NCI-H1048 (cell line): ENCODE results near the gene TLE2.
"Not testable (repeated sequence)": the region's sequence is repeated elsewhere in the genome, so short reads cannot be mapped to it uniquely, and the experiment has no call there.

Experiments used
- DNase-seq: peaks from one replicate; lab custom pipeline; 2025; lab: John Stamatoyannopoulos, UW

TLE2 gene

GRCh38 chr19:3055741-3056416 is 26.8 kb upstream of the TLE2 start:
- peak; percentile 77 for DNase-seq

- DNase-seq, result no peak
These were observed 26.1 kb upstream of the TLE2 start for GRCh38 chr19:3054972-3055740.

GRCh38 chr19:3054265-3054971 is 25.3 kb upstream of the TLE2 start:
- DNase-seq, result no peak

GRCh38 chr19:3053780-3054179 is 24.7 kb upstream of the TLE2 start:
- DNase-seq, result no peak

- DNase-seq, result no peak
These were observed 24.1 kb upstream of the TLE2 start for GRCh38 chr19:3053218-3053621.

- DNase-seq, result not testable (repeated sequence)
These were observed 20.9 kb upstream of the TLE2 start for GRCh38 chr19:3050016-3050415.

DNA sequence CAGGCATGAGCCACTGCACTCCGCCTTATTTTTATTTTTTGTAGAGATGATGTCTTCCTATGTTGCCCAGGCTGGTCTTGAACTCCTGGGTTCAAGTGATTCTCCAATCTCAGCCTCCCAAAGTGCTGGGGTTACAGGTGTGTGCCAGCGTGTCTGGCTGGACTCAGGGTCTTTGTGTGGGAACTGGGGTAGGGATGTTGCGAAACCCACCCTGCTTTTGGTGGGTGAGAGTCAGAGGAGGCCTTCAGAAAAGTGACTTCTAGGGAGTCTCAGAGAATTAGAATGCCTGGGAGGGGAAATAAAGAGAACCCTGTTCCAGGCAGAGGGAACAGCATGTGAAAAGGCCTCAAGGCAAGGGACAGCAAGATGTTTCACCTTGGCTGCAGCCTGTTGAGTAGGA is 20.0 kb upstream of the TLE2 start:
- DNase-seq, result no peak

- DNase-seq, result no peak
These were observed 19.1 kb upstream of the TLE2 start for GRCh38 chr19:3048190-3048533.

DNA sequence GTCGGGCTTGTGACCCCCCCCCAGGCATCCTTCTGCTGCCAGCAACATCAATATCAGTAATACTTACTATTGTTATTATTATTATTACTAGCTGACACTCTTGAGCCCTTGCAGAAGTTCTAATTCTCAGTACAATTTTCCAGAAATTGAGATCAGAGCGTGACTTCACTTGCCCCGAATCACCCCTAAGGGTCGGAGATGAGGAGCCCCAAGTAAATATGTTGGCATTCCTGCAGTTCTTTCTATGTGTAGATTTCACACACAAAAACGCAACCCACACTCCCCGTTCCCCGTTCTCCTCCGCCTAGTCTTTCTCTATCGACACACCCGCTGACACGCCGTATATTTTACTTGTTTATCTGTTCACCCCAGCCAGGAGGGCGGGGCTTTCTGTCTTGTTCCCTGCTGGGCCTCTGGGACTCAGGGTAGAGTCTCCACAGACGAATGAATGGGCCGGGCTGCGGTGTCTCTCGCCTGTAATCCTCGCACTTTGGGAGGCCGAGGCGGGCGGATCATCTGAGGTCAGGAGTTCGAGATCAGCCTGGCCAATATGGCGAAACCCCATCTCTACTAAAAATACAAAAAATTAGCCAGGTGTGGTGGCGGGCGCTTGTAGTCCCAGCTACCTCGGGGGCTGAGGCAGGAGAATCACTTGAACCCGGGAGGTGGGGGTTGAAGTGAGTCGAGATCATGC is 18.6 kb upstream of the TLE2 start:
- peak; percentile 56 for DNase-seq

GRCh38 chr19:3046698-3047495 is 17.8 kb upstream of the TLE2 start:
- DNase-seq, result no peak

GRCh38 chr19:3045885-3046697 is 17.0 kb upstream of the TLE2 start:
- no peak for DNase-seq

GRCh38 chr19:3045191-3045590 is 16.1 kb upstream of the TLE2 start:
- DNase-seq, result no peak

GRCh38 chr19:3042621-3043267 is 13.7 kb upstream of the TLE2 start:
- no peak for DNase-seq

DNA sequence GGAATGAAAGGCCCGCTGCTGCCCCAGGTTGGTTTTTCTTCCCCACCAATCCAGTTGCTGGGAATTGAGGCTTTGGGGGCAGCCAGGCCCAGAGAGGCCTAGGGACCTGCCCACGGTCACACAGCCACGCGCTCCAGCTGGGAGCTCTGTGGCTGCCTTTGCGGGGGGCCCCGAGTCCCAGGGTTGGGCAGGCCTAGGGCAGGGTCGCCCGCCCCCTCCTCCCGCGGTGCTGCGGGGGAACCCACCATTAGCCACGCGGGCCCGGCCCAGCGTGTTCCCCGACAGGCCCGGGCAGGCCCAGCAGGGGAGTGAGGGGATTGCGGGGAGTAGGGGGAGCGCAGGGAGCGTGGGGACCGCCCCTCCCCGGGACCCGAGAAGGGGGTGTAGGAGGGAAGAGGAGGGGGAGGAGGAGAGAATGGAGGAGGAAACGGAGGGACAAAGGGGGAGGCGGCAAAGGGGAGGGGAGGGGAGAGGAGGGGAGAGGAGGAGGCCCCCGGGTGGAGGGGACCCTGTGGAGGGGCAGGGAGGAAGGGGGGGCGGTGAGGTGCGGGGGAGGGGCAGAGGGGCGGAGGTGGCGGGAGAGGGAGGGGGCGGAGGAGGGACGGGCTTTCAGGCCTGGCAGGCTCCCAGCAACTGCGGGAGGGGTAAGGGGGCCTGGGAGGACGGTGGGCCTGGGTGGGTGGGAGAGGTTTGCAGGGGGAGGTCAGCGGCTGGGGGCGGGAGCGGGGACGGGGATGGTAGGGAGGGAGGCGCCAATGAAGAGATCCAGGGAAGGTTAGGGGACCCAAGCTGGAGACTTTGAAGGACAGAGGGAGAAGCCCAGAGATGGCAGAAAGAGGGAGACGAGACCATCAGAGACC is 12.9 kb upstream of the TLE2 start:
- DNase-seq, result no peak

DNA sequence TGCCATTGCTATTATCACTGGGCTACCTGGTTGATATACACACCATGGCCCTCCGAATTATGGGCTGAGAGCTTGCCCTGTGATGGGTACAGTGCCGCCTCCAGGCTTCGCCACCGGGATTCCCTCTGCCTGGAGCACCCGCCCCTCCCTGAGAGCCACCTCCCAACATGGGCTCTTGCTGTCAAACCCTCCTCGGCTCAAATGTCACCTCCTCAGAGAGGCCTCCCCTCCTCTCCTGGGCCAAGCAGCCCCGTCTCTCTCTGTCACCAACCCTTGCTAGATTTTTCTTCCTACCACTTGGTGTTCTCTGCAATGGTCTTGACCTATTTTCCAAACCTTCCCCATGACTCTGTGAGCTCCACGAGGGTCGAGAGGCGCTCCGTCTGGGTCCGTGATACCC is 12.2 kb upstream of the TLE2 start:
- DNase-seq, result no peak

DNA sequence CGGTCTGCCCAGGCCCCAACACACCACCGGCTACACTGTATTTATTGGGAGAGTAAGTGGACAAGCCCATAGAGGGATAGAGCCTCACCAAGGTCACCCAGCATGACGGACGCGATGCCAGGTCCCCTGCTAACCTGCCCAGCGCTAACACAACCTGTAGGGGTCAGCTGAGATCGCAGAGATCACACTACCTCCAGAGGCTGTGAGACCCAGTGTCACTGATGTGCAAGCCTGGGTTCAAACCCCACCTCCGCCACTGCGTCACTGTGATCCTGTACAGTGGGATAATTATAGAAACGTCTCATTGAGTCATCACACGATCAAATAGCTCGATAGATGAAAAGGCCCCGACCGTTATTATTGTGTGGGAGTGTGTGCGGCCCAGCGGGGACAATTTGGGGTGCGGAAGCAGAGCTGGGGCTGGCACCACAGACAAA is 10.6 kb upstream of the TLE2 start:
- no peak for DNase-seq

DNA sequence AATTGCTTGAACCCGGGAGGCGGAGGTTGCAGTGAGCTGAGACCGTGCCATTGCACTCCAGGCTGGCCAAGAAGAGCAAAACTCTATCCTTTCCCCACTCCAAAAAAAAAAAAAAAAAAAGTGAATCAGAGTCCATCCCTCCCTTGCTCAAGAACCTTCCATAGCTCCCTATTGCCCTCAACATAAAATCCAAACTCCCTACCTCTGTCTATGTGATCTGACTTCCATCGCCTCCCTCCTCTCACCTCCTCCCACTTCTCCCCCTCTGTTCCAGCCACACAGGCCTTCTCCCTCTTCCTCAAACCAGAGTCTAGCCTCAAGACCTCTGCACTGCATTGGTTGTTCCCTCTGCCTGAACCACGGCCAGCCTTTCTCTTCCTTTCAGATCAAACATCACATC is 10.0 kb upstream of the TLE2 start:
- no peak for DNase-seq

DNA sequence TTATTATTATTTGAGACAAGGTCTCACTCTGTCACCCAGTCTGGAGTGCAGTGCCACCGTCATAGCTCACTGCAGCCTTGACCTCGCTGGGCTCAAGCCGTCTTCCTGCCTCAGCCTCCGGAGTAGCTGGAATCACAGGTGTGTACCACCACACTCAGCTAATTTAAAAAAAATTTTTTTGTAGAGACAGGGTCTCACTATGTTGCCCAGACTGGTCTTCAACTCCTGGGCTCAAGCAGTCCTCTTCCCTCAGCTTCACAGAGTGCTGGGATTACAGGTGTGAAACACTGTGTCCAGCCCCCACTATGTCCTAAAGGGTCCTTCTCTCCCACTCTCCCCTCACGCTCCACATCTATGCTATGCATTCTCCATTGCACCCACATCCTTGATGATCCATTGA is 9.1 kb upstream of the TLE2 start:
- no peak for DNase-seq

GRCh38 chr19:3036977-3037544 is 8.0 kb upstream of the TLE2 start:
- not testable (repeated sequence) for DNase-seq
